ENCODE data around the gene FRMPD2.
"Not testable (repeated sequence)": the region's sequence is repeated elsewhere in the genome, so short reads cannot be mapped to it uniquely, and the experiment has no call there.

The FRMPD2 gene

GRCh38 chr10:48251152-48251524 is 23.4 kb downstream of the FRMPD2 start:
- no peak for DNase-seq (ENCODE audit: low spot score)

- DNase-seq (ENCODE audit: low spot score): no peak
These were observed 24.6 kb downstream of the FRMPD2 start for GRCh38 chr10:48249763-48250351.

- DNase-seq (ENCODE audit: low spot score): no peak
These were observed 25.3 kb downstream of the FRMPD2 start for GRCh38 chr10:48249004-48249762.

DNA sequence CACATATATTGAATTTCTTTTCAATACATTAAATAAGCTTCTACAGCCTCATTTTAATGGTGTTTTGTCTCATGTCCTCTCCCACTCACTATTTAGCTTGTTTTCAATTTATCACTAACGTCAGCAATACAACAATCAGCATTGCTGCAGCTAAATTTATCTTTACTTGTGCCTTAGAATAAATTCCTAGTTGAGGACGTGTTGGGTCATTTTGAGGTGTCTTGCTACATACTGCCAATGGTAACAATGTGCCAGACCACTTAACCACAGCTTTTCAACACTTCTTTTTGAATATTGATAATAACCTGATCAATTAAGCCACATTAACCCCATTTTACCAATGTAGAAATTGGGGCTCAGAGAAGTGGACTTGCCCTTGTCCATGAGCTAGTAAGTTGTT is 26.0 kb downstream of the FRMPD2 start:
- no peak for DNase-seq (ENCODE audit: low spot score)

- DNase-seq (ENCODE audit: low spot score): peak; percentile 26
These were observed 26.8 kb downstream of the FRMPD2 start for GRCh38 chr10:48247680-48248079.

DNA sequence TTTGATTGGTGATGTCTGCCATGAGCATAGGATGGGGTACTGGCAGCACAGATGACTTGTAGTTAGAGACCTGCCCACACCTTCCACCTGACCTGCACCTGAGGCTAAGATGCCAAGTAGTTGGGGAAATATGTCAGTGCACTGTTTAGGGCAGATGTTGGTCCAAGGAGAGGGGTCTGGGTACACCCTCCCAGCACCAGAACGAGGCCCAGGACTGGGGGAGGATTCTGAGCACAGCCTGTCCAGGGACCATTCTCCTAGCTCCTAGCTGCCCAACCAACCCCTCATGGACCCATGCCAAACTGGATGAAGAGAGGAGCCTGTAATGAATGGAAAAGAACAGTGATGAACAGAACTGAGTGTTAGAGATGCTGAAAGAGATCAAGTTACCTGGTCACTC is 28.0 kb downstream of the FRMPD2 start:
- DNase-seq (ENCODE audit: low spot score): no peak

DNA sequence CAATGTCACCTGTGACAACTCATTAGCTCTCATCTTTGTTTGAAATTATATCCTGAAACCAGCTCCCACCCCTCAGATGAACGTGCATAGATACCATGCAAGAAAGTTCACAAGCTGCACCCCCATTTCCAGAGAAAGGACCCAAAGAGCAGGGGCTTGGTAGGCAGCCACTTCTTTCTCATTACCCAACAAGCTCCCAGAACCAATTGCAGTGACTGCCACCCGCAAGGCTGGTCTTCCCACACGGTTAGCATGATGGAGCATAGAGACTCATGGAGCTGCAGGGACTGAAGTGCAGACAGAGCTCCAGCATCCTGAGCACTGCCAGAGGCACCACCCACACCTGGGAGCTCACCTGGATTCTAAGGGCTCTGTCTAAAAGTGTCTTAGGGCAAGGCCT is 28.5 kb downstream of the FRMPD2 start:
- DNase-seq (ENCODE audit: low spot score): no peak

DNA sequence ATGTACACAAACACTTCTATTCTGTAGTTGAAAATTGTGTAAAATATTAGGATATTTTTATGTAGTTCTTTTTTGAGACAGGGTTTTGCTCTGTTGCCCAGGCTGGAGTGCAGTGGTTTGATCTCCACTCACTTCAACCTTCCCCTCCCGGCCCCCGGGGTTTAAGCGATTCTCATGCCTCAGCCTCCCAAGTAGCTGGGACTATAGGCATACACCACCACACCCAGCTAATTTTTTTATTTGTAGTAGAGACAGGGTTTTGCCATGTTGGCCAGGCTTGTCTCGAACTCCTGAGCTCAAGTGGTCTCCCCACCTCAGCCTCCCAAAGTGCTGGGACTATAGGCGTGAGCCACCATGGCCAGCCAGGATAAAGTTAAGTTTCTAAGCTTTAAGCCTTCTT is 30.6 kb downstream of the FRMPD2 start:
- not testable (repeated sequence) for DNase-seq (ENCODE audit: low spot score)

DNA sequence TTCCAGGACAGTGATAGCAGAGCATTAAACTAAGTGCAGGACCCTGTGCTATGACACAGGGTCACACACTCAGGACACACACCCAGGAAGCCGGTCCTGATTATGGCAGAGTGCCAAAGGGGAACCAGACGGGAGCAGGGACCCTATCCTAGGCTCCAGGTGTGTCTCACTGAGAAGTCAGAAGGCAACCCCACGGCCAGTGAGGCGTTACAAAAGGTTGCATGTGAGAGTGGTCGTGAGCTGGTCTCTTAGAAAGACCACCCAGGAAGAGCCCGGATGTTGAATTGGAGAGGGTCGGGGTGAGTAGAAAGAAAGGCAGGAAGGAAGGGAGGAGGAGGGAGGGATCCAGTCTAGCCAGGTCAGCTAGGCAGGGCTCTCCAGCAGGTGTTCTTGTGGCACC is 31.0 kb downstream of the FRMPD2 start:
- no peak for DNase-seq (ENCODE audit: low spot score)

DNA sequence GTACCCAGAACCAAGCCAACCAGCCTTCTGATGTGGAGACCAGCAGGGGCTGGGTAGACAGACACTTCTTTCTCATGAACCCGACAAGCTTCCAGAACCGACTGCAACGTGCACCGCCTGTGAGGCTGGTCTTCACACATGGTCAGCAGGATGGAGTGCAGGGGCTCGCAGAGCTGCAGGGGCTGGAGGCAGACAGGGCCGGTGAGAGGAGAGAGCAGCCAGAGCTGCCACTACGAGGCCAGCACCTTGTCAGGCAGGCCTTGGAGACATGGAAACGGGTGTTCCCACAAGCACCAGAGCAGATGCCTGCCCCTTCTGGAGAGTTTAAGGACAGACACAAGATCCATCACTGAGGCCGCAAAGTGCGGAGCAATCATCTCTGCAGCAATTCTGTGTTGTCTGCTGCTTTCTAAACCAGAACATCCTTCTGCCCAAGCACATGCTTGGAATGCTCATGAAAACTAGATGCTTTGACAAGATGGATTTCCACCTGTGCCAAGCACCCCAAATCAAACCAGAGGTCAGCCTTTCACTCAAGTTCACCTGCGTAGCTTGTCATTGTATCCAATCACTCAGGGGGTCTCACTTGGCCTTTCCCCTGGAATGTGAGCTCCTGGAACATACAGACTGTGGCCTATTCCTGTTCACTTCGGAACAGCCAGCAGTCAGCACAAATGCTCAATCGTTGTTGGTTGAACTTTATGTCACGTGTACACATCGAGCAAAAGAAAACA is 32.2 kb downstream of the FRMPD2 start:
- DNase-seq (ENCODE audit: low spot score): no peak

DNA sequence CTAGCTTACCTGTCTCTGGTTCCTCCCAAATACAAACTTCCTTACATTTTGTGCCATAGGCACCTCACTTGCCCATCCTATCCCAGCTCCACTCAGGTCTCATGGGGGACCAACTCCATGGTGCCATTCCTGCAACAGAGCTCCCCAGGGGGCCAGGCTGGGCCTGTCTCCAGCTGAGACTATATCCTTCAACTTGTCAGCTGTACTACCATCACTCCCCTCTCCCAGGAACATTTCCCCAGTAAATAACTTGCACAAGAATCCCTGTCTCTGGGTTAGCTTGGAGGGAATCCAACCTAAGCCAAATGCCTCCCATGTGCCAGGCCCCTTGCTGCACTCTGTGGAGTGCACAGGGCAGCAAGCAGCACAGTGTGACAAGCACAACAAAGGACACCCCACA is 33.2 kb downstream of the FRMPD2 start:
- no peak for DNase-seq (ENCODE audit: low spot score)

- DNase-seq (ENCODE audit: low spot score): no peak
These were observed 34.3 kb downstream of the FRMPD2 start for GRCh38 chr10:48240196-48240595.

GRCh38 chr10:48239618-48240017 is 34.9 kb downstream of the FRMPD2 start:
- DNase-seq (ENCODE audit: low spot score): no peak

DNA sequence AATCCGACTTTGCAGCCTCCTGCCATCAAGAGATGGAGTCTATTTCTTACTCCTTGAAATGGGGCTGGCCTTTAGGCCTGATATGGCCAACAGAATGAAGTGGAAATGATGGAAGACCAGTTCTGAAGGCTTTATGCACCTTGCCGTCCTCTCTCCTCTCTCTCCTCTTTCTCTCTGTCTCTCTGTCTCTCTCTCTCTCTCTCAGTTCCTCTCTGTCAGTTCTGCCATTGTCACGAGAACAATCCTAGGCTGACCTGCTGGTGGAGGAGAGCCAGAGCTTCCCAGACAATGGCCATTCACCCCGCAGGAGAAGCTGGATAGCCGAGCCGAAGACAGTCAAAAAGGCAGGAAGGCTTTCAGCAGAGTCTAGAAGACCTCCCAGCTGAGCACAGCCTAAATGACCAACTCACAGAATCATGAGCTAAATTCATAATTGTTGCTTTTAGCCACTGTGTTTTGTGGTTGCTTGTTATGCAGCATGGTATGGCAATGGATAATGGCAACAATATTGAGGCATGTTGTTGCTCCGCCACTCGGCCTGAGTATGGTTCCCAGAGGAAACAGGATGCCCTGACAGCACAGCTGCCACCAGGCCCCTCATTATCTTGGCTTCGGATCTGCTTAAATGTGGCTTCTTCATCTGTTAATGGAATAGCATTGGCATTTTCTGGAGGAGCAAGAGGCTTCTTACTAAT is 35.5 kb downstream of the FRMPD2 start:
- no peak for DNase-seq (ENCODE audit: low spot score)

DNA sequence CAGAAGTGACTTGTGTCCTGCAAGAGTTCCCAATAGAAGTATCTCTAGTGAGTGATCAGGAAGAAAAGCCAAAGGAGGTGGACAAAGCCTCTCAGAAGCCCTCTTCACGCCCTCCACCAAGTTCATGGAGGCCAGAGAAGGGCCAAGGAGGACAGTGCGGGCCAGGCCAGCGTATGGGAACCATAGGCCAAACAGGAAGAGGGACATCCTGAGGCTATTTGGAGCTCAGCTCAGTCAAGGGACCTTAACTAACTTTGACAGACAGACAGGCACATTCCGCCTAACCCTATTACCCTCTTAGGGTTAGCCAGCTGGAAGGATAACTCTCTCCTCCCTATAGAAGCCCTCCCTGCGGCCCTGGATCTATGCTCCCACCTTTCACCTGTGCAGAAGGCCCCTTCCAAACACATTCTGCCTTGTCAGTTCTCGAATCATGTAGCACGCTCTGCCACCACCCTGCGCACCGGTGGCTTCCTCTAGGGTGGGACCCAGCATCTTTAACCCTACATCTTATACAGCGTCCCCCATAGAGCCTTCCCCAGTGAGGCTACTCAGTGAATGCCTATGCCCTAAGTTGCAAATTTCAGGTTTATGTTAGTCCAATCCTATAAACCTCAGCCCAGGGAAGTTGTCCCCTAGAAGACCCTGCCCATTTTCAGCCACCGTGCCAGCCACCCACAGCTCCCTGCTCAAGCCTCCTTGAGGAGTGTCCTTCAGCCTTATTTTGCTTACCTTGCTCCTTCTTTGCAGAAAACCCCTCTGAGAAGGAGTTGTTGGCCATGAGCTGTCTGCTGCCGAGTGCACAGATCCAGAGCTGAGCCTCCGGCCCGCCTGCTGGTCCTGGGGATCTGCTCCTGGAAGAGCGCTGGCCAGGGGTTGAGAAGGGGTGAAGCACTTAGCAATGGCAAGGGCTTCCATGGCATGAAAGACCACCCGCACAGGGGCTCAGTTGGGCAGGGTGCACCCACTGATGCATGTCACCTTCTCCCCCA is 36.9 kb downstream of the FRMPD2 start:
- DNase-seq (ENCODE audit: low spot score): no peak

- no peak for DNase-seq (ENCODE audit: low spot score)
These were observed 38.3 kb downstream of the FRMPD2 start for GRCh38 chr10:48236199-48236621.

- no peak for DNase-seq (ENCODE audit: low spot score)
These were observed 39.0 kb downstream of the FRMPD2 start for GRCh38 chr10:48235501-48235900.

DNA sequence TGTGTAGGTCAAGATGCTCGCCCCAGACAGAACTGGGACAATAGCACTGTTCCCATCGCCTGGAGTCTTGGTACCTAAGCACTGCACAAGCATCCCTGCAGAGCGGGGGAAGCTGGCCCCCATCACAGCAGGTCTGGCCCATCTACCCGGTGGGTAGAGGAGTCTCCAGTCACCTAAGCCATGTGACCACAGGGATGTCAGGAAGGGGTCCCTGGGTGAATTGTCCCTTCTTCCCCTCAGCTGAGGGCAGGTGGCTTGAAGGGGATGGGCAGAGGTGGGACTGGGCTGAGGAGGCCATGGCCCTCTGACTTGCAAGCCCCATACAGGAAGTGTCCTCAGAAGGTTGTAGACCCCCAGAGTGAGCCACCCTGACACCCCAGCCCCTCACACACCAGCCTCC is 39.7 kb downstream of the FRMPD2 start:
- DNase-seq (ENCODE audit: low spot score): no peak

- DNase-seq (ENCODE audit: low spot score): no peak
These were observed 40.2 kb downstream of the FRMPD2 start for GRCh38 chr10:48234295-48234694.

- DNase-seq (ENCODE audit: low spot score): no peak
These were observed 40.9 kb downstream of the FRMPD2 start for GRCh38 chr10:48233559-48234005.

DNA sequence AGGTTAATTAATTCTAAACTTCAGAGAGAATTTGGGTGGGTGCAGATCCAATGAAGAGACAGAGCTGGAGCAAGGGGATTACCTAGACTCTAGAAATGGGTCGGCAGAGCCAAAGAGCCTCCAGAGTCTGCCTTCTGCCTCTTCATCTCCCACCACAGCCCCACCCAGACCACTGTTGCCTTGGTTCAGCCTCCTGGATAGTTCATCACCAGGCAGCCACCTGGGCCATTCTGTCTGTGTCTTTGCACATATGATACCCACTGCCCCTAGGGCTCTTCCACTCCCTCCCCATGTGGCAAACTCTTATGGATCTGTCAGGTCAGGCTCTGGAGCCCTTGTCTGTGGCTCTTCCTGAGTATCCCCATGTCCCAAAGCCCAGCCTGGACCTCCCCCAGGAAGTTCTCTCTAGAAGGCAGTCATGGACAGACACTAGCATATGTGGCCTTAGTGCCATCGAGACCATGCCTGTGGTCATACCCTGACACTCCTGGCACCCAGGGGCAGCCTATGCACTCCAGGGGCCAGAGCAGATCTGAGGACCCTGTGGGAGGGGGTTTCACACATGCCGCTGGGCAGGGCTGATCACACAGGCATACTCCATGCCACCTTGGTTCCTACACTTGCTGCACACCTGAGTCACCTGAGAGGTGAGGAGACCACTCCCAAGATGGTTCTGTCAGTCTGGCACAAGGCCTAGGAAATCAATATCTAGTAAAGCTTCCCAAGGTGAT is 41.6 kb downstream of the FRMPD2 start:
- DNase-seq (ENCODE audit: low spot score): no peak
